GM12801 (cell line): Measurements from ENCODE around the gene LIPT2.

Experiments used
- CTCF ChIP-seq: IDR thresholded peaks from one replicate; pipeline ENCODE4 v1.5.1; 2011; ENCODE audit warnings: control low read depth; ENCODE audit not compliant: insufficient read length; ENCODE audit errors: extremely low read depth

LIPT2 gene

GRCh38 chr11:74462009-74462408 lies 31.5 kb downstream of the LIPT2 start:
- TF ChIP-seq CTCF: no peak

GRCh38 chr11:74460481-74461154 lies 32.9 kb downstream of the LIPT2 start:
- TF ChIP-seq CTCF: no peak

GRCh38 chr11:74460065-74460464 lies 33.5 kb downstream of the LIPT2 start:
- TF ChIP-seq CTCF: no peak

- no peak for TF ChIP-seq CTCF
Observed at GRCh38 chr11:74459584-74459983, 33.9 kb downstream of the LIPT2 start.

- TF ChIP-seq CTCF: no peak
Observed at GRCh38 chr11:74457356-74457755, 36.2 kb downstream of the LIPT2 start.

GRCh38 chr11:74453373-74453975 lies 40.0 kb downstream of the LIPT2 start:
- TF ChIP-seq CTCF: no peak

- TF ChIP-seq CTCF: no peak
Observed at GRCh38 chr11:74452366-74452765, 41.2 kb downstream of the LIPT2 start.
